Type B pancreatic cell (in vitro differentiated cells): Measurements from ENCODE around the gene THTPA. TPM values are rescaled to one million over a fixed set of nuclear protein-coding genes. Genes with fewer than 3 reads are reported as not detected.

Source experiments
- DNase-seq: peaks from one replicate; pipeline ENCODE4 v3.0.0; 2021; ENCODE audit warnings: mixed read lengths; ENCODE audit not compliant: unreplicated experiment; ENCODE audit errors: extremely low spot score
- H3K27ac Mint-ChIP-seq: 2 replicates; pipeline ENCODE4 v1.8.0; 2021; ENCODE audit warnings: mild to moderate bottlenecking, mixed read lengths
- H3K27me3 Mint-ChIP-seq: 2 replicates; pipeline ENCODE4 v1.8.0; 2021; ENCODE audit warnings: mixed read lengths
- H3K36me3 Mint-ChIP-seq: 2 replicates; pipeline ENCODE4 v1.8.0; 2021; ENCODE audit warnings: mixed read lengths
- H3K4me1 Mint-ChIP-seq: one replicate; pipeline ENCODE4 v1.8.0; 2021; ENCODE audit warnings: mixed read lengths; ENCODE audit not compliant: unreplicated experiment
- H3K4me3 Mint-ChIP-seq: 2 replicates; pipeline ENCODE4 v1.8.0; 2021; ENCODE audit warnings: mild to moderate bottlenecking, mixed read lengths
- H3K9me3 Mint-ChIP-seq: 2 replicates; pipeline ENCODE4 v1.8.0; 2021; ENCODE audit warnings: mixed read lengths
- CTCF ChIP-seq: fragments of 200-600 bp; sonication (generic); conservative IDR thresholded peaks from 2 replicates; pipeline ENCODE4 v1.5.0; 2021; ENCODE audit warnings: antibody characterized with exemption, mild to moderate bottlenecking
- total RNA-seq: library from RNA; stranded (reverse); gene quantifications from 2 replicates; pipeline ENCODE4 v1.2.1, GENCODE V29; 2021; ENCODE audit warnings: low replicate concordance

The THTPA gene
- total RNA-seq, 1 donor from 2014 or later: 16.4 TPM

DNA sequence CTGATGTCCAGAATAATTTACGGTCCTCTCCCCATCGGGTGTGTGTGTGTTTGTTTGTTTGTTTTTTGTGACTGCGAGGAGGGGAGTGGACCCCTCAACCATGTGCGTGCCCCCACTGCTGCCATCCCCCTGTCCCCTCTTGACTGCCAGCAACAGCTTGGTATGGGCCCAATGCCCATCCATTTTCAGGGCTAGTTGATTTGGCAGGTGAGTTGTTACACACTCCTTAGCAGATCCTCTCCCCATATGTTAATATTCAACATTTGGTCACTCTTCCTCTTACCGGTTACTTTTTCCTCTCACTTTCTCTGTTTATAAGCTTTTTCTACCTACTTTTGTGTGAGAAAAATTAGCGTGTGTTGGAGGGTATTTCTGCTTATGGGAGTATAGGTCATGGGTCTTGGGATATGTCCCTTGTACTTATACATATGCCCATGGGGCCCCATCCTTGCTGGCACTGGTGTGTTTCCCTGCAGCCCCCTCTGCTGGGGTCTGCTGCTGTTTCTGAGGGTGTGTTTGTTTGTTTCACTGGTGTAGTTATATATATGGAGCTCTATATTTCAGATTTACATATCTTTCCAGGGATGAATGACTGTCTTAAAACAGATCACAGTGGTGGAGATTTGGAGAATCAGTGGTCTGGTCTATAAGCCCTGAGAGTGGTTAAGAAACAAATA lies 38.3 kb upstream of the THTPA start:
- Mint-ChIP-seq H3K27me3 (no peaks in the 10 kb centered on the region), H3K4me3 (no peak overlapping the region), H3K36me3 (peaks cover 9% of the 10 kb centered on the region), H3K9me3 (no peaks in the 10 kb centered on the region), H3K4me1 (peaks cover 5% of the 10 kb centered on the region), H3K27ac (no peak overlapping the region)
- no peak for DNase-seq
- no peak for TF ChIP-seq CTCF

GRCh38 chr14:23518709-23519108 lies 37.4 kb upstream of the THTPA start:
- Mint-ChIP-seq H3K4me1 (peaks cover 5% of the 10 kb centered on the region), H3K27me3 (no peaks in the 10 kb centered on the region), H3K27ac (no peak overlapping the region), H3K36me3 (peaks cover 9% of the 10 kb centered on the region), H3K4me3 (no peak overlapping the region), H3K9me3 (no peaks in the 10 kb centered on the region)
- no peak for TF ChIP-seq CTCF
- no peak for DNase-seq

GRCh38 chr14:23520899-23521533 lies 35.1 kb upstream of the THTPA start:
- Mint-ChIP-seq H3K4me3 (no peak overlapping the region), H3K27me3 (no peaks in the 10 kb centered on the region), H3K4me1 (peaks cover 5% of the 10 kb centered on the region), H3K36me3 (peaks cover 4% of the 10 kb centered on the region), H3K27ac (no peak overlapping the region), H3K9me3 (no peaks in the 10 kb centered on the region)
- no peak for TF ChIP-seq CTCF
- no peak for DNase-seq

GRCh38 chr14:23521785-23522640 lies 34.1 kb upstream of the THTPA start:
- H3K36me3 Mint-ChIP-seq: peaks cover 4% of the 10 kb centered on the region
- no peaks in the 10 kb centered on the region for H3K27me3 Mint-ChIP-seq
- TF ChIP-seq CTCF: no peak
- DNase-seq: no peak
- H3K9me3 Mint-ChIP-seq: no peaks in the 10 kb centered on the region
- H3K27ac Mint-ChIP-seq: no peak overlapping the region
- no peak overlapping the region for H3K4me3 Mint-ChIP-seq
- H3K4me1 Mint-ChIP-seq: peaks cover 5% of the 10 kb centered on the region

GRCh38 chr14:23522643-23523198 lies 33.4 kb upstream of the THTPA start:
- DNase-seq: no peak
- Mint-ChIP-seq H3K9me3 (no peaks in the 10 kb centered on the region), H3K4me3 (no peak overlapping the region), H3K27me3 (no peaks in the 10 kb centered on the region), H3K4me1 (peaks cover 5% of the 10 kb centered on the region), H3K27ac (no peak overlapping the region), H3K36me3 (peaks cover 4% of the 10 kb centered on the region)
- TF ChIP-seq CTCF: no peak
